HCT116 (cell line): Measurements from ENCODE around the gene LCP1. TPM values are rescaled to one million over a fixed set of nuclear protein-coding genes. Genes with fewer than 3 reads are reported as not detected.

Source experiments
- ATAC-seq: fragments of 200-7000 bp; cut with Tn5 transposase; 2 replicates; pipeline ENCODE4 v1.9.1; 2020; ENCODE audit warnings: mild to moderate bottlenecking, moderate library complexity
- BruUV-seq: library from RNA; stranded (reverse); fragments of 400-500 nt; replicated peaks from 2 replicates; lab custom pipeline; 2021; lab: Mats Ljungman, UMichigan
- CTCF ChIA-PET: fragments of 300-600 bp; sonication (Branson Sonifier 250); formaldehyde crosslinking; loops from one replicate; lab custom pipeline; 2021; ENCODE audit warnings: antibody characterized with exemption; lab: Charles Lee
- POLR2A ChIA-PET: fragments of 300-600, 350-600 bp; sonication (Branson Sonifier 250); formaldehyde crosslinking; loops from one replicate; lab custom pipeline; 2021; ENCODE audit warnings: antibody characterized with exemption; lab: Charles Lee
- RAD21 ChIA-PET, 2 experiments: fragments of 300-600 bp; sonication (Branson Sonifier 250); formaldehyde crosslinking; loops; one replicate each; lab custom pipeline; 2023; ENCODE audit warnings: low total read pairs in 2 of 2; ENCODE audit not compliant: uncharacterized antibody in 2 of 2, unreplicated experiment in 2 of 2, low non-redundant PET in 1 of 2; lab: Charles Lee
- DNase-seq: peaks from one replicate; pipeline ENCODE4 v3.0.0-alpha.2; 2010; ENCODE audit warnings: low read depth, low spot score
- H2AFZ ChIP-seq: fragments of 200-600 bp; shearing (Covaris generic), sonication (generic); 2 replicates; pipeline ENCODE4 v1.6.1; 2017; ENCODE audit warnings: low read depth, mixed run types, mixed read lengths, antibody characterized with exemption, low read length; ENCODE audit not compliant: poor library complexity, severe bottlenecking
- H3K27ac ChIP-seq: 2 replicates; pipeline ENCODE4 v1.5.1; 2012; ENCODE audit warnings: low read depth, low read length
- H3K27me3 ChIP-seq: fragments of 200-600 bp; sonication (generic); 2 replicates; pipeline ENCODE4 v1.6.1; 2016; ENCODE audit warnings: mixed run types, low read length, mixed read lengths; ENCODE audit not compliant: insufficient read depth
- H3K36me3 ChIP-seq, 2 experiments: fragments of 200-500 bp in 1 of 2; fragments of 200-600 bp in 1 of 2; sonication (Bioruptor generic) in 1 of 2; sonication (generic) in 1 of 2; 2 replicates each; pipeline versions ENCODE4 v1.5.1 to v1.6.1; 2014 to 2016; ENCODE audit warnings: low read length in 2 of 2, inconsistent platforms in 1 of 2, mixed read lengths in 1 of 2, mixed run types in 1 of 2; ENCODE audit not compliant: insufficient read depth in 2 of 2, control insufficient read depth in 1 of 2
- H3K4me1 ChIP-seq, 2 experiments: fragments of 200-600 bp in 1 of 2; sonication (generic) in 1 of 2; 2 replicates each; pipeline versions ENCODE4 v1.5.1 to v1.6.1; 2012 to 2017; ENCODE audit warnings: low read length in 2 of 2, inconsistent platforms in 1 of 2, mild to moderate bottlenecking in 1 of 2, mixed read lengths in 1 of 2, mixed run types in 1 of 2, moderate library complexity in 1 of 2; ENCODE audit not compliant: insufficient read depth in 2 of 2, control insufficient read depth in 1 of 2
- H3K4me2 ChIP-seq: fragments of 200-600 bp; sonication (generic); 2 replicates; pipeline ENCODE4 v1.6.1; 2017; ENCODE audit warnings: mixed run types, low read length, mixed read lengths
- H3K4me3 ChIP-seq, 2 experiments: fragments of 200-600 bp in 1 of 2; sonication (generic) in 1 of 2; replicated peaks in 1 of 2; 2 replicates each; pipeline ENCODE4 v1.5.1; 2011 to 2016; ENCODE audit warnings: low read length in 2 of 2, control low read depth in 1 of 2, low read depth in 1 of 2, mild to moderate bottlenecking in 1 of 2, mixed read lengths in 1 of 2, mixed run types in 1 of 2
- H3K79me2 ChIP-seq: fragments of 200-600 bp; sonication (generic); 2 replicates; pipeline ENCODE4 v1.6.1; 2017; ENCODE audit warnings: mild to moderate bottlenecking, mixed run types, low read length, moderate library complexity, mixed read lengths; ENCODE audit not compliant: insufficient read depth
- H3K9ac ChIP-seq: fragments of 200-600 bp; sonication (generic); 2 replicates; pipeline ENCODE4 v1.6.1; 2016; ENCODE audit warnings: low read length, mixed read lengths
- H3K9me2 ChIP-seq: fragments of 200-600 bp; sonication (generic), shearing (Covaris generic); 2 replicates; pipeline ENCODE4 v1.6.1; 2017; ENCODE audit warnings: mixed run types, mild to moderate bottlenecking, moderate library complexity; ENCODE audit not compliant: insufficient read depth
- H3K9me3 ChIP-seq, 2 experiments: fragments of 200-500 bp in 1 of 2; fragments of 200-600 bp in 1 of 2; sonication (Bioruptor generic) in 1 of 2; sonication (generic) in 1 of 2; 2 replicates each; pipeline ENCODE4 v1.6.1; 2014 to 2017; ENCODE audit warnings: low read length in 2 of 2, mixed read lengths in 2 of 2, inconsistent platforms in 1 of 2, low read depth in 1 of 2, mild to moderate bottlenecking in 1 of 2, mixed run types in 1 of 2, moderate library complexity in 1 of 2; ENCODE audit not compliant: control insufficient read depth in 1 of 2, insufficient read depth in 1 of 2
- H4K20me1 ChIP-seq: fragments of 200-600 bp; sonication (generic), shearing (Covaris generic); 2 replicates; pipeline ENCODE4 v1.6.1; 2017; ENCODE audit warnings: mixed run types, mild to moderate bottlenecking, moderate library complexity; ENCODE audit not compliant: insufficient read depth
- CBX3 ChIP-seq: IDR thresholded peaks from 2 replicates; pipeline ENCODE4 v1.6.1; 2012; ENCODE audit warnings: low read depth
- CEBPB ChIP-seq: IDR thresholded peaks from 2 replicates; pipeline ENCODE4 v1.6.1; 2012; ENCODE audit warnings: low read depth
- ELF1 ChIP-seq: IDR thresholded peaks from 2 replicates; pipeline ENCODE4 v1.6.1; 2012; ENCODE audit warnings: low read depth, borderline replicate concordance
- EZH2phosphoT487 ChIP-seq: fragments of 200-600 bp; IDR thresholded peaks from 2 replicates; pipeline ENCODE4 v1.6.1; 2018; ENCODE audit warnings: antibody characterized with exemption, borderline replicate concordance
- FOSL1 ChIP-seq: IDR thresholded peaks from 2 replicates; pipeline ENCODE4 v1.6.1; 2012; ENCODE audit warnings: low read depth
- JUND ChIP-seq: IDR thresholded peaks from 2 replicates; pipeline ENCODE4 v1.6.1; 2012
- POLR2A ChIP-seq: IDR thresholded peaks from 2 replicates; pipeline ENCODE4 v1.7.0; 2011; ENCODE audit warnings: borderline replicate concordance; ENCODE audit not compliant: insufficient read depth, insufficient read length; ENCODE audit errors: extremely low read depth
- POLR2AphosphoS5 ChIP-seq: IDR thresholded peaks from 2 replicates; pipeline ENCODE4 v1.6.1; 2011; ENCODE audit warnings: mild to moderate bottlenecking, low read depth, low read length, moderate library complexity
- SIN3A ChIP-seq: IDR thresholded peaks from 2 replicates; pipeline ENCODE4 v1.6.1; 2012; ENCODE audit warnings: low read depth
- SP1 ChIP-seq: IDR thresholded peaks from 2 replicates; pipeline ENCODE4 v1.6.1; 2012; ENCODE audit warnings: low read depth
- SRF ChIP-seq: IDR thresholded peaks from 2 replicates; pipeline ENCODE4 v1.6.1; 2012; ENCODE audit warnings: low read depth
- TCF7L2 ChIP-seq: IDR thresholded peaks from 2 replicates; pipeline ENCODE4 v1.7.0; 2011; ENCODE audit warnings: borderline replicate concordance, inconsistent platforms; ENCODE audit not compliant: insufficient read depth, insufficient read length; ENCODE audit errors: extremely low read depth
- YY1 ChIP-seq: IDR thresholded peaks from 2 replicates; pipeline ENCODE4 v1.6.1; 2011; ENCODE audit warnings: low read length, low read depth, moderate library complexity, mild to moderate bottlenecking; ENCODE audit not compliant: insufficient replicate concordance; ENCODE audit errors: extremely low read depth
- ZNF274 ChIP-seq: fragments of 200-500 bp; sonication (Bioruptor generic); IDR thresholded peaks from 2 replicates; pipeline ENCODE4 v1.6.1; 2014; ENCODE audit warnings: mild to moderate bottlenecking, low read depth, low read length, inconsistent platforms
- intact Hi-C: fragments of 100-400 bp; cut with micrococcal nuclease; formaldehyde crosslinking; loops from 2 replicates; pipeline ENCODE4 v1.10.0; 2022
- total RNA-seq: library from RNA; stranded (reverse); gene quantifications from one replicate; pipeline ENCODE4 v1.2.1, GENCODE V29; 2021; ENCODE audit not compliant: unreplicated experiment
- TF ChIP-seq, protein P1 (sequence below): IDR thresholded peaks from 2 replicates; pipeline ENCODE4 v1.6.1; 2012
- TF ChIP-seq, protein P2 (sequence below): IDR thresholded peaks from 2 replicates; pipeline ENCODE4 v1.6.1; 2012
- TF ChIP-seq, protein P3 (sequence below): IDR thresholded peaks from 2 replicates; pipeline ENCODE4 v1.6.1; 2011; ENCODE audit warnings: mild to moderate bottlenecking, low read length, moderate library complexity; ENCODE audit not compliant: insufficient replicate concordance; ENCODE audit errors: extremely low read depth
- TF ChIP-seq, protein P4 (sequence below): IDR thresholded peaks from 2 replicates; pipeline ENCODE4 v1.6.1; 2012; ENCODE audit warnings: low read depth
- TF ChIP-seq, protein P5 (sequence below), 3 experiments: fragments of 200-600 bp in 1 of 3; sonication (generic) in 1 of 3; IDR thresholded peaks in 2 of 3; conservative IDR thresholded peaks in 1 of 3; 2 replicates each; pipeline ENCODE4 v1.5.1; 2012 to 2017; ENCODE audit warnings: low read depth in 2 of 3, low read length in 2 of 3, antibody characterized with exemption in 1 of 3, borderline replicate concordance in 1 of 3, control low read depth in 1 of 3, mild to moderate bottlenecking in 1 of 3, mixed read lengths in 1 of 3, mixed run types in 1 of 3, moderate library complexity in 1 of 3; ENCODE audit not compliant: insufficient read depth in 1 of 3

The LCP1 gene
- total RNA-seq, 1 experiment from 2014 or later = 2.2 TPM

DNA sequence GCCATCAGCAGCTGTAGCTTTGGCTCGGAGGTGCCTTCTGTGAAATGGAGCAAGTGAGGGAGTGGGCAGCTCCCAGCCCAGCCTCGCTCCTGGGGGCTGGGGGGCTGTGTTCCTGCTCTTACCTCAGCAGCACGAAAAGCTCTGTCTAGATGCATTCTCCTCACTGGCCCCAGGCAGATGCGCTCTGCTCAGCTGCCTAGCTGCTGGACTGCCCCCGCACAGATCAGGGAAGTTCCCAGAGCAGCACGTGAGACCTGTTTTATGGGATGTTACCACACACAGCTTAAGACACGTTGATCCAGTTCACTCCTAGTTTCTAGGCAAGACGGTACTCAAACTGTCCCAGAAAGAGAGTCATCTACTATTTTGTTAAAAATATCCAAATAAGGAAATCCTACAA lies 13.6 kb downstream of the LCP1 start:
- Histone ChIP-seq H3K4me1 (0 out of 4 replicates have a peak, but pooled peaks cover 0 to 3% of the 10 kb centered on the region in 2 experiments), H3K9ac (no peak overlapping the region)
- TF ChIP-seq POLR2AphosphoS5 (no peak), POLR2A (no peak), ZNF274 (no peak), TCF7L2 (no peak), EZH2phosphoT487 (no peak), SIN3A (no peak), FOSL1 (no peak), CBX3 (no peak), YY1 (no peak), CEBPB (no peak), SRF (no peak), JUND (no peak), ELF1 (no peak), SP1 (no peak)
- TF ChIP-seq, protein P1, sequence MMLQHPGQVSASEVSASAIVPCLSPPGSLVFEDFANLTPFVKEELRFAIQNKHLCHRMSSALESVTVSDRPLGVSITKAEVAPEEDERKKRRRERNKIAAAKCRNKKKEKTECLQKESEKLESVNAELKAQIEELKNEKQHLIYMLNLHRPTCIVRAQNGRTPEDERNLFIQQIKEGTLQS = no peak
- TF ChIP-seq, protein P2, sequence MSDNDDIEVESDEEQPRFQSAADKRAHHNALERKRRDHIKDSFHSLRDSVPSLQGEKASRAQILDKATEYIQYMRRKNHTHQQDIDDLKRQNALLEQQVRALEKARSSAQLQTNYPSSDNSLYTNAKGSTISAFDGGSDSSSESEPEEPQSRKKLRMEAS = no peak
- TF ChIP-seq, protein P3, sequence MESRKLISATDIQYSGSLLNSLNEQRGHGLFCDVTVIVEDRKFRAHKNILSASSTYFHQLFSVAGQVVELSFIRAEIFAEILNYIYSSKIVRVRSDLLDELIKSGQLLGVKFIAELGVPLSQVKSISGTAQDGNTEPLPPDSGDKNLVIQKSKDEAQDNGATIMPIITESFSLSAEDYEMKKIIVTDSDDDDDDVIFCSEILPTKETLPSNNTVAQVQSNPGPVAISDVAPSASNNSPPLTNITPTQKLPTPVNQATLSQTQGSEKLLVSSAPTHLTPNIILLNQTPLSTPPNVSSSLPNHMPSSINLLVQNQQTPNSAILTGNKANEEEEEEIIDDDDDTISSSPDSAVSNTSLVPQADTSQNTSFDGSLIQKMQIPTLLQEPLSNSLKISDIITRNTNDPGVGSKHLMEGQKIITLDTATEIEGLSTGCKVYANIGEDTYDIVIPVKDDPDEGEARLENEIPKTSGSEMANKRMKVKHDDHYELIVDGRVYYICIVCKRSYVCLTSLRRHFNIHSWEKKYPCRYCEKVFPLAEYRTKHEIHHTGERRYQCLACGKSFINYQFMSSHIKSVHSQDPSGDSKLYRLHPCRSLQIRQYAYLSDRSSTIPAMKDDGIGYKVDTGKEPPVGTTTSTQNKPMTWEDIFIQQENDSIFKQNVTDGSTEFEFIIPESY = no peak
- TF ChIP-seq, protein P4, sequence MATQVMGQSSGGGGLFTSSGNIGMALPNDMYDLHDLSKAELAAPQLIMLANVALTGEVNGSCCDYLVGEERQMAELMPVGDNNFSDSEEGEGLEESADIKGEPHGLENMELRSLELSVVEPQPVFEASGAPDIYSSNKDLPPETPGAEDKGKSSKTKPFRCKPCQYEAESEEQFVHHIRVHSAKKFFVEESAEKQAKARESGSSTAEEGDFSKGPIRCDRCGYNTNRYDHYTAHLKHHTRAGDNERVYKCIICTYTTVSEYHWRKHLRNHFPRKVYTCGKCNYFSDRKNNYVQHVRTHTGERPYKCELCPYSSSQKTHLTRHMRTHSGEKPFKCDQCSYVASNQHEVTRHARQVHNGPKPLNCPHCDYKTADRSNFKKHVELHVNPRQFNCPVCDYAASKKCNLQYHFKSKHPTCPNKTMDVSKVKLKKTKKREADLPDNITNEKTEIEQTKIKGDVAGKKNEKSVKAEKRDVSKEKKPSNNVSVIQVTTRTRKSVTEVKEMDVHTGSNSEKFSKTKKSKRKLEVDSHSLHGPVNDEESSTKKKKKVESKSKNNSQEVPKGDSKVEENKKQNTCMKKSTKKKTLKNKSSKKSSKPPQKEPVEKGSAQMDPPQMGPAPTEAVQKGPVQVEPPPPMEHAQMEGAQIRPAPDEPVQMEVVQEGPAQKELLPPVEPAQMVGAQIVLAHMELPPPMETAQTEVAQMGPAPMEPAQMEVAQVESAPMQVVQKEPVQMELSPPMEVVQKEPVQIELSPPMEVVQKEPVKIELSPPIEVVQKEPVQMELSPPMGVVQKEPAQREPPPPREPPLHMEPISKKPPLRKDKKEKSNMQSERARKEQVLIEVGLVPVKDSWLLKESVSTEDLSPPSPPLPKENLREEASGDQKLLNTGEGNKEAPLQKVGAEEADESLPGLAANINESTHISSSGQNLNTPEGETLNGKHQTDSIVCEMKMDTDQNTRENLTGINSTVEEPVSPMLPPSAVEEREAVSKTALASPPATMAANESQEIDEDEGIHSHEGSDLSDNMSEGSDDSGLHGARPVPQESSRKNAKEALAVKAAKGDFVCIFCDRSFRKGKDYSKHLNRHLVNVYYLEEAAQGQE = no peak
- TF ChIP-seq, protein P5, sequence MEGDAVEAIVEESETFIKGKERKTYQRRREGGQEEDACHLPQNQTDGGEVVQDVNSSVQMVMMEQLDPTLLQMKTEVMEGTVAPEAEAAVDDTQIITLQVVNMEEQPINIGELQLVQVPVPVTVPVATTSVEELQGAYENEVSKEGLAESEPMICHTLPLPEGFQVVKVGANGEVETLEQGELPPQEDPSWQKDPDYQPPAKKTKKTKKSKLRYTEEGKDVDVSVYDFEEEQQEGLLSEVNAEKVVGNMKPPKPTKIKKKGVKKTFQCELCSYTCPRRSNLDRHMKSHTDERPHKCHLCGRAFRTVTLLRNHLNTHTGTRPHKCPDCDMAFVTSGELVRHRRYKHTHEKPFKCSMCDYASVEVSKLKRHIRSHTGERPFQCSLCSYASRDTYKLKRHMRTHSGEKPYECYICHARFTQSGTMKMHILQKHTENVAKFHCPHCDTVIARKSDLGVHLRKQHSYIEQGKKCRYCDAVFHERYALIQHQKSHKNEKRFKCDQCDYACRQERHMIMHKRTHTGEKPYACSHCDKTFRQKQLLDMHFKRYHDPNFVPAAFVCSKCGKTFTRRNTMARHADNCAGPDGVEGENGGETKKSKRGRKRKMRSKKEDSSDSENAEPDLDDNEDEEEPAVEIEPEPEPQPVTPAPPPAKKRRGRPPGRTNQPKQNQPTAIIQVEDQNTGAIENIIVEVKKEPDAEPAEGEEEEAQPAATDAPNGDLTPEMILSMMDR (IDR thresholded peaks at IDR 0.05 in 2 of 3, conservative IDR thresholded peaks at IDR 0.05 in 1 of 3; ENCODE audit: borderline replicate concordance in 1 of 3, insufficient read depth in 1 of 3, low read depth in 2 of 3, low read length in 2 of 3) = no peak
- TF ChIP-seq, all 23 proteins: peak for 0
- DNase-seq (no peak), ATAC-seq (no peak)
- Histone ChIP-seq H3K27me3 (0 out of 2 replicates have a peak, but pooled peaks cover 15% of the 10 kb centered on the region), H3K36me3 (no peaks in the 10 kb centered on the region), H3K4me3 (no peak overlapping the region), H3K9me3 (no peaks in the 10 kb centered on the region), H4K20me1 (no peaks in the 10 kb centered on the region), H3K4me2 (no peak overlapping the region), H2AFZ (no peak overlapping the region), H3K9me2 (no peaks in the 10 kb centered on the region), H3K79me2 (no peaks in the 10 kb centered on the region), H3K27ac (no peak overlapping the region)
- POLR2A ChIA-PET = no interaction called here
- CTCF ChIA-PET = interaction anchor here (1.4 kb wide), 1 partner anchor 153 kb away, joined by 3 read pairs; no protein-coding TSS in a partner anchor
- RAD21 ChIA-PET = no interaction called here
- intact Hi-C loops = loop anchor here (10.0 kb wide), 1 partner anchor 116 kb away; no protein-coding TSS in a partner anchor
- no TSS peak for BruUV-seq
